GM21737 (cell line): ENCODE results near the gene MMP17.
"Not testable (repeated sequence)": the region's sequence is repeated elsewhere in the genome, so short reads cannot be mapped to it uniquely, and the experiment has no call there.

Experiments
- ATAC-seq: cut with Tn5 transposase; IDR thresholded peaks from one replicate; pipeline ENCODE4 v1.9.1; 2021; ENCODE audit warnings: mild to moderate bottlenecking, moderate library complexity; ENCODE audit not compliant: unreplicated experiment

Gene MMP17

GRCh38 chr12:131862994-131863710 is 35.0 kb downstream of the MMP17 start:
- no peak for ATAC-seq

- no peak for ATAC-seq
These were observed 35.7 kb downstream of the MMP17 start for GRCh38 chr12:131863711-131864396.

- no peak for ATAC-seq
These were observed 36.3 kb downstream of the MMP17 start for GRCh38 chr12:131864469-131864868.

- no peak for ATAC-seq
These were observed 37.1 kb downstream of the MMP17 start for GRCh38 chr12:131865180-131865875.

GRCh38 chr12:131867471-131867870 is 39.3 kb downstream of the MMP17 start:
- ATAC-seq: no peak

- ATAC-seq: no peak
These were observed 39.9 kb downstream of the MMP17 start for GRCh38 chr12:131867891-131868675.

- no peak for ATAC-seq
These were observed 41.8 kb downstream of the MMP17 start for GRCh38 chr12:131869871-131870418.

GRCh38 chr12:131871677-131872076 is 43.5 kb downstream of the MMP17 start:
- no peak for ATAC-seq

GRCh38 chr12:131872154-131873051 is 44.2 kb downstream of the MMP17 start:
- ATAC-seq: no peak

GRCh38 chr12:131873293-131873692 is 45.1 kb downstream of the MMP17 start:
- ATAC-seq: no peak

GRCh38 chr12:131874972-131875371 is 46.8 kb downstream of the MMP17 start:
- not testable (repeated sequence) for ATAC-seq

GRCh38 chr12:131877216-131877615 is 49.0 kb downstream of the MMP17 start:
- ATAC-seq: not testable (repeated sequence)

GRCh38 chr12:131878436-131878835 is 50.2 kb downstream of the MMP17 start:
- ATAC-seq: not testable (repeated sequence)

GRCh38 chr12:131882804-131883520 is 54.8 kb downstream of the MMP17 start:
- ATAC-seq: no peak

- ATAC-seq: no peak
These were observed 55.3 kb downstream of the MMP17 start for GRCh38 chr12:131883521-131883900.

- not testable (repeated sequence) for ATAC-seq
These were observed 56.9 kb downstream of the MMP17 start for GRCh38 chr12:131885076-131885475.

- no peak for ATAC-seq
These were observed 57.4 kb downstream of the MMP17 start for GRCh38 chr12:131885543-131886057.

- ATAC-seq: not testable (repeated sequence)
These were observed 63.5 kb downstream of the MMP17 start for GRCh38 chr12:131891722-131892121.
